CD4-positive, CD25-positive, alpha-beta regulatory T cell (primary cell): ENCODE results near the gene CYB561A3. TPM values are rescaled to one million over a fixed set of nuclear protein-coding genes. Genes with fewer than 3 reads are reported as not detected.

ENCODE experiments used
- ATAC-seq, 2 donors: fragments of 150-1000 bp; cut with Tn5 transposase; one replicate each; pipeline ENCODE4 v1.10.0; 2021; ENCODE audit warnings: low read depth in 2 of 2, moderate number of reproducible peaks in 2 of 2, moderate library complexity in 1 of 2
- DNase-seq, 3 donors: peaks; one replicate each; pipeline versions ENCODE4 v3.0.0 to v3.0.0-alpha.2; 2012 to 2022; ENCODE audit warnings: mixed read lengths in 1 of 3
- H3K27ac ChIP-seq: one replicate; pipeline ENCODE4 v1.7.0; 2013; ENCODE audit warnings: mild to moderate bottlenecking, low read length; ENCODE audit not compliant: insufficient read depth, poor library complexity, severe bottlenecking
- H3K27me3 ChIP-seq: one replicate; pipeline ENCODE4 v1.7.0; 2013; ENCODE audit warnings: low read length; ENCODE audit not compliant: control insufficient read depth, insufficient read depth
- H3K36me3 ChIP-seq: one replicate; pipeline ENCODE4 v1.7.0; 2013; ENCODE audit warnings: mild to moderate bottlenecking, low read length, moderate library complexity; ENCODE audit not compliant: control insufficient read depth, insufficient read depth
- H3K4me1 ChIP-seq: 2 replicates; pipeline ENCODE4 v1.7.0; 2013; ENCODE audit warnings: mild to moderate bottlenecking, low read length; ENCODE audit not compliant: insufficient read depth, control insufficient read depth, poor library complexity, severe bottlenecking
- H3K4me3 ChIP-seq: one replicate; pipeline ENCODE4 v1.7.0; 2013; ENCODE audit warnings: low read depth, mild to moderate bottlenecking, low read length, moderate library complexity
- H3K9me3 ChIP-seq, 2 experiments: 1 replicate in 1 of 2; 2 replicates in 1 of 2; pipeline ENCODE4 v1.7.0; 2013; ENCODE audit warnings: low read length in 2 of 2, mild to moderate bottlenecking in 1 of 2, moderate library complexity in 1 of 2; ENCODE audit not compliant: control insufficient read depth in 2 of 2
- H3K27ac Mint-ChIP-seq, 3 donors: one replicate each; pipeline ENCODE4 v1.8.0; 2020 to 2022; ENCODE audit warnings: mild to moderate bottlenecking in 3 of 3, mixed read lengths in 3 of 3, moderate library complexity in 2 of 3
- H3K27me3 Mint-ChIP-seq: one replicate; pipeline ENCODE4 v1.8.0; 2022; ENCODE audit warnings: mild to moderate bottlenecking, mixed read lengths
- H3K36me3 Mint-ChIP-seq: one replicate; pipeline ENCODE4 v1.8.0; 2020; ENCODE audit warnings: mixed read lengths
- H3K4me1 Mint-ChIP-seq, 4 donors: one replicate each; pipeline ENCODE4 v1.8.0; 2020 to 2022; ENCODE audit warnings: mixed read lengths in 4 of 4, mild to moderate bottlenecking in 1 of 4
- H3K4me3 Mint-ChIP-seq, 4 donors: one replicate each; pipeline ENCODE4 v1.8.0; 2020 to 2022; ENCODE audit warnings: mild to moderate bottlenecking in 4 of 4, mixed read lengths in 4 of 4, moderate library complexity in 3 of 4
- H3K9me3 Mint-ChIP-seq, 7 donors: one replicate each; pipeline ENCODE4 v1.8.0; 2020 to 2022; ENCODE audit warnings: mixed read lengths in 7 of 7, mild to moderate bottlenecking in 3 of 7, moderate library complexity in 2 of 7
- polyA plus RNA-seq, 4 donors: library from polyadenylated mRNA; unstranded; fragments of 300-500 nt; fragmentation: Illumina TruSeq; gene quantifications; one replicate each; pipeline ENCODE4 v1.2.3, GENCODE V29; 2021
- total RNA-seq: library from RNA; stranded (reverse); gene quantifications from one replicate; pipeline ENCODE4 v1.2.3, GENCODE V29; 2022

Gene CYB561A3
- total and polyA plus RNA-seq, 5 donors from 2014 or later = 29.5 to 70.2 (median 58.8) TPM

DNA sequence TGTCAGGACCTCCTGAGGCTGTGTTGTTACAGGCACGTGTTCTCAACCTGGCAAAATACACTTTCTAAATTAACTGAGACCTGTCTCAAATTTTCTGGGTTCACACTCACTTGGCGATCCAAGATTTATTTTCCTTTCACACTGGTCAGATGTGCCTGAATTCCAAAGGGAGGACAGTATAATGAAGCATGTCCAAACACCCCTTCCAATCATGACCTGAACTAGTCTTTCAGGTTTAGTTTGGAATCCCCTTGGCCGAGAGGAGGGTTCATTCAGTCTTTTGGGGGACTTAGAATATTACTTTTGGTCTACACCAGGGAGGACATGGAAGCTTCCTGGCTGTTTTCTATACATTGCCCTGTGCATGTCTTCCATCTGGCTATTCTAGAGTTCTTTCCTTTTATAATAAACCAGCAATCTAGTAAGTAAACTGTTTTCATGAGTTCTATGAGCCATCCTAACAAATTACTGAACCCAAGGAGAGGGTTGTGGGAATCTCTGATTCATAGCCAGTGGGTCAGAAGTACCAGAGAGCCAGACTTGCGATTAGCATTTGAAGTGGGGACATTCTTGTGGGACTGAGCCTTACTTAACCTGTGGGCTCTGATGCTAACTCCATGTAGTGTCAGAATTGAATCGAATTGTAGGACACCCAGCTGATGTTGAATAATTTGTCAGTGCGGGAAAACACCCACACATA is 15.9 kb upstream of the CYB561A3 start:
- Mint-ChIP-seq H3K9me3 (no peaks in the 10 kb centered on the region), H3K4me1 (peaks cover 0 to 6% (median 0%) of the 10 kb centered on the region in 4 donors), H3K4me3 (no peak overlapping the region), H3K27me3 (no peaks in the 10 kb centered on the region), H3K27ac (peak overlapping the region in 1 of 3 donors; percentile 13), H3K36me3 (peaks cover 12% of the 10 kb centered on the region)
- DNase-seq = no peak
- no peak for ATAC-seq
- no peaks in the 10 kb centered on the region for H3K27me3 ChIP-seq
- no peak overlapping the region for H3K4me3 ChIP-seq
- no peaks in the 10 kb centered on the region for H3K36me3 ChIP-seq
- H3K27ac ChIP-seq = no peak overlapping the region
- H3K9me3 ChIP-seq = no peaks in the 10 kb centered on the region
- H3K4me1 ChIP-seq = no peaks in the 10 kb centered on the region

DNA sequence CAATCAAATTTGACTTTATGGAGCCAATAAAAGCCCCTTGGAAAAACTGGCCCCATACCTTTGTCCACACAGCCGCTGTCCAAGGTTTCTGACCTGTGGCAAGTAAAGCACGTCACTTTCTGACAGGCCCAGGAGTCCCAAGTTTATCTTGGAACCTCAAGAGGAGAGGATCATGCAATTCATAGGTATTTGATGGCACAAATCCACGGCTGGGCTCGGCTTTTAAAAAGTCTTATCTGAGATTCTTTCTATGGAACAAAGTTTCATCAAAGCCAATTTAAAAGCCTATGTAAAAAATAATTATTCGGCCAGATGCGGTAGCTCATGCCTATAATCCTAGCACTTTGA is 14.1 kb upstream of the CYB561A3 start:
- Mint-ChIP-seq H3K36me3 (peaks cover 12% of the 10 kb centered on the region), H3K9me3 (no peaks in the 10 kb centered on the region), H3K27me3 (no peaks in the 10 kb centered on the region), H3K4me1 (peaks cover 0 to 6% (median 3%) of the 10 kb centered on the region in 4 donors), H3K4me3 (no peak overlapping the region), H3K27ac (no peak overlapping the region)
- Histone ChIP-seq H3K4me3 (no peak overlapping the region), H3K4me1 (no peaks in the 10 kb centered on the region), H3K27me3 (no peaks in the 10 kb centered on the region), H3K36me3 (peaks cover under 1% of the 10 kb centered on the region), H3K27ac (no peak overlapping the region), H3K9me3 (no peaks in the 10 kb centered on the region)
- no peak for DNase-seq
- no peak for ATAC-seq

DNA sequence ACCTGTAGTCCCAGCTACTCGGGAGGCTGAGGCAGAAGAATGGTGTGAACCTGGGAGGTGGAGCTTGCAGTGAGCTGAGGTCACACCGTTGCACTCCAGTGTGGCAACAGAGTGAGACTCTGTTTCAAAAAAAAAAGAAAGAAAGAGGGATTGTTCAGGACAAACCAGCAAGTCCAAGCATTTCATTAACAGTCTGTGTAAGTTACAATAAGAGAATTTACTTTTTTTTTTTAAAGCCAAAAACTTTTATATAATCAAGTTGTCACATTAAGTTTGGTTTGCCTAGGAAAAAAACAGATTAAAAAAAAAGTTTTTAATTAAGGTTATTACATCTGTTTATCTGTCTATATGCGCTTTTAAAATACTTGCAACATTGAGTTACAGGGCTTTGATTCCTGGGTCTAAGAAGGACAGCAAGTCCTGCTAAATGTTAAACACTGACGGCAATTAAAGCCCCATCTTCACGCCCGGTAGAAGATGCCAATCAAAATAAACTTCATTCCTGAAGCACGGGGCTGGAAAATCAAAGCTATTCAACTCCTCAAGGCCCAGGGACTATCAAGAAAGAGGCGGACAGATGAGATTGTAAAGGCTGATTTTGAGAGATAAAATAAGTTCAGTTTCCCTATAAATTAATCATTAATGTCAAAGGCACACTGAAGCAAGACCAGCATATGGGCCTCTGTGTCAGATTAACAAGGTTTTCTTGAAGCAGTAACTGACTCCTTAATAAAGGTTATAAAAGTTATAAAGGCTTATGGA is 11.2 kb upstream of the CYB561A3 start:
- H3K27ac Mint-ChIP-seq = no peak overlapping the region

DNA sequence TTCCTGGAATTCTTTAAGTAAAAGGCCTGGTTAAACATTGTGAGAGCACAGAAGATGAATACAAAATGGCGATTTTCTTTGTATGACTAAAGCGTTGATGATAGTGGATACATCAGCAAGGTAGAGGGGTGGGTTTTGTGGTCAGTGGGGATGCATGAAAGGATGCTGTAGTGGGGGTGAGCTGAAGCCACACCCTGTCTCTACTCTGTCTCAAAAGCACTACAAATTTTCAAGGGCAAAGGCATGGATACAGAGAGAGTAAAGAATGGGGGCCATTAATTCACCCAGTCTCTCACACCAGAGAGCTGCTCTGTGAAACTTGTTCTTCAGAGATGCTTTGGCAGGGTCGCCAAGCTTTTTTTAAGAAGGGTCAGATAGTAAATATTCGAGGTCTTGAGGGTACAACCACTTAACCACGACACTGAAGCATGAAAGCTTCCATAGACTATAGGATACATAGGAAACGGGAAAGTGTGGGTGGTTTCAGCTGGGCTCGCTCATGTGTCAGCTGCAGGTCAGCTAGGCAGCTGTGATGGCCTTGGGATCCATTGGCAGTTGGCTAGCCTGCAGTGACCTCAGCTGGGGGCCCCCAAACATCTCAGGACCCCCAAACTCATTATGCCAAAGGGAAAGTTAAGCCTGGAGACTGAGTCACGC is 8.8 kb upstream of the CYB561A3 start:
- H3K4me3 Mint-ChIP-seq = no peak overlapping the region
- H3K36me3 Mint-ChIP-seq = peaks cover 27% of the 10 kb centered on the region
- no peaks in the 10 kb centered on the region for H3K27me3 ChIP-seq
- ATAC-seq (no peak), DNase-seq (no peak)
- peaks cover 48% of the 10 kb centered on the region for H3K36me3 ChIP-seq
- no peaks in the 10 kb centered on the region for H3K9me3 ChIP-seq
- H3K27me3 Mint-ChIP-seq = no peaks in the 10 kb centered on the region
- no peaks in the 10 kb centered on the region for H3K4me1 ChIP-seq
- H3K4me3 ChIP-seq = no peak overlapping the region
- no peaks in the 10 kb centered on the region for H3K9me3 Mint-ChIP-seq
- peaks cover 0 to 5% (median under 1%) of the 10 kb centered on the region in 4 donors for H3K4me1 Mint-ChIP-seq
- no peak overlapping the region for H3K27ac Mint-ChIP-seq
- no peak overlapping the region for H3K27ac ChIP-seq

More for the DNA sequence above, 11.2 kb upstream of the CYB561A3 start:
- H3K27me3 Mint-ChIP-seq = no peaks in the 10 kb centered on the region
- ATAC-seq = no peak
- H3K9me3 ChIP-seq = no peaks in the 10 kb centered on the region
- no peak for DNase-seq
- no peaks in the 10 kb centered on the region for H3K4me1 ChIP-seq
- peaks cover 27% of the 10 kb centered on the region for H3K36me3 ChIP-seq
- no peak overlapping the region for H3K4me3 Mint-ChIP-seq
- H3K4me1 Mint-ChIP-seq = peaks cover 0 to 5% (median under 1%) of the 10 kb centered on the region in 4 donors
- no peaks in the 10 kb centered on the region for H3K27me3 ChIP-seq
- H3K9me3 Mint-ChIP-seq = no peaks in the 10 kb centered on the region
- peaks cover 32% of the 10 kb centered on the region for H3K36me3 Mint-ChIP-seq
- no peak overlapping the region for H3K27ac ChIP-seq
- H3K4me3 ChIP-seq = no peak overlapping the region

- H3K4me1 Mint-ChIP-seq = peaks cover 0 to 5% (median under 1%) of the 10 kb centered on the region in 4 donors
- peak overlapping the region in 1 of 4 donors; percentile 32 for H3K4me3 Mint-ChIP-seq
- Histone ChIP-seq H3K36me3 (peaks cover 50% of the 10 kb centered on the region), H3K27ac (no peak overlapping the region), H3K4me3 (no peak overlapping the region), H3K27me3 (no peaks in the 10 kb centered on the region), H3K9me3 (no peaks in the 10 kb centered on the region), H3K4me1 (no peaks in the 10 kb centered on the region)
- H3K27me3 Mint-ChIP-seq = no peaks in the 10 kb centered on the region
- no peak for ATAC-seq
- H3K36me3 Mint-ChIP-seq = peaks cover 27% of the 10 kb centered on the region
- DNase-seq = no peak
- H3K9me3 Mint-ChIP-seq = no peaks in the 10 kb centered on the region
- peak overlapping the region in 1 of 3 donors; percentile 12 for H3K27ac Mint-ChIP-seq
Observed at GRCh38 chr11:61369372-61370348, 8.0 kb upstream of the CYB561A3 start.

- no peak for ATAC-seq
- Mint-ChIP-seq H3K27ac (peak overlapping the region in 2 of 3 donors; percentile 59 to 60), H3K4me3 (peak overlapping the region in 2 of 4 donors; percentile 10 to 79), H3K27me3 (no peaks in the 10 kb centered on the region), H3K36me3 (peaks cover 27% of the 10 kb centered on the region), H3K4me1 (peaks cover 2 to 10% (median 4%) of the 10 kb centered on the region in 4 donors), H3K9me3 (no peaks in the 10 kb centered on the region)
- Histone ChIP-seq H3K4me1 (peaks cover 3% of the 10 kb centered on the region), H3K9me3 (no peaks in the 10 kb centered on the region), H3K36me3 (peaks cover 59% of the 10 kb centered on the region), H3K27ac (no peak overlapping the region), H3K4me3 (no peak overlapping the region), H3K27me3 (no peaks in the 10 kb centered on the region)
- no peak for DNase-seq
Observed at GRCh38 chr11:61368646-61369045, 7.0 kb upstream of the CYB561A3 start.

- H3K4me1 ChIP-seq = peaks cover 13% of the 10 kb centered on the region
- Mint-ChIP-seq H3K9me3 (no peaks in the 10 kb centered on the region), H3K4me3 (no peak overlapping the region), H3K36me3 (peaks cover 31% of the 10 kb centered on the region), H3K4me1 (peaks cover 13 to 17% (median 16%) of the 10 kb centered on the region in 4 donors), H3K27me3 (no peaks in the 10 kb centered on the region), H3K27ac (no peak overlapping the region)
- H3K27me3 ChIP-seq = no peaks in the 10 kb centered on the region
- H3K4me3 ChIP-seq = no peak overlapping the region
- no peaks in the 10 kb centered on the region for H3K9me3 ChIP-seq
- H3K36me3 ChIP-seq = peaks cover 59% of the 10 kb centered on the region
- no peak for ATAC-seq
- DNase-seq = no peak
- H3K27ac ChIP-seq = no peak overlapping the region
Observed at GRCh38 chr11:61367406-61367805, 5.7 kb upstream of the CYB561A3 start.
